Right cardiac atrium (tissue), 5 donors: ENCODE data around the gene C13orf42. TPM values are rescaled to one million over a fixed set of nuclear protein-coding genes. Genes with fewer than 3 reads are reported as not detected.

Source experiments
- ATAC-seq, 2 donors: fragments of 200-7000 bp; cut with Tn5 transposase; one replicate each; pipeline versions ENCODE4 v1.8.0 to v1.9.1; 2020; ENCODE audit warnings: moderate library complexity in 2 of 2, mild to moderate bottlenecking in 1 of 2
- DNase-seq, 3 donors: peaks; one replicate each; pipeline ENCODE4 v3.0.0-alpha.2; 2020
- H3K27ac ChIP-seq: one replicate; pipeline ENCODE4 v1.5.1; 2013; ENCODE audit warnings: mild to moderate bottlenecking, low read length, control low read depth, moderate library complexity
- H3K27me3 ChIP-seq: one replicate; pipeline ENCODE4 v1.6.1; 2013; ENCODE audit not compliant: control insufficient read depth, insufficient read depth
- H3K4me1 ChIP-seq: one replicate; pipeline ENCODE4 v1.6.1; 2013; ENCODE audit warnings: low read length; ENCODE audit not compliant: control insufficient read depth, insufficient read depth
- H3K4me3 ChIP-seq: one replicate; pipeline ENCODE4 v1.5.1; 2013; ENCODE audit warnings: low read length, control low read depth
- H3K9me3 ChIP-seq: one replicate; pipeline ENCODE4 v1.6.1; 2013; ENCODE audit warnings: low read length; ENCODE audit not compliant: control insufficient read depth
- WGBS: extraction: QIAGEN DNeasy Blood & Tissue Kit; methylation state at CpG from one replicate; pipeline ENCODE4 v1.1.7; 2013; 5-methylcytosine and 5-hydroxymethylcytosine counted together
- intact Hi-C, 4 donors: fragments of 100-400 bp; cut with DNase I; formaldehyde crosslinking; loops; one replicate each; pipeline versions ENCODE4 v1.11.0 to v1.14.0; 2022 to 2023
- polyA plus RNA-seq: library from polyadenylated mRNA; stranded (reverse); fragments of 200-250 nt; gene quantifications from one replicate; pipeline ENCODE4 v1.2.3, GENCODE V29; 2013
- total RNA-seq, 4 donors: library from RNA; stranded (reverse); fragmentation: NEBNext Ultra II Directional; extraction: Animal tissue kit (Norgen Biotek cat#: 25700); gene quantifications; one replicate each; pipeline ENCODE4 v1.2.1, GENCODE V29; 2021
- donor health status: healthy with polysubstance abuse.
- donor health status: DM: no; HTN: yes; CAD: no.
- donor health status: DM: no; HTN: no; CAD: no.
- donor health status: DM: no; HTN: yes; CAD: no; lungs with severe emphysema.
- donor health status: DM: yes; HTN: yes; CAD: no.

C13orf42 gene
- total and polyA plus RNA-seq, 5 donors, result not detected

- no peaks in the 10 kb centered on the region for H3K27me3 ChIP-seq
- intact Hi-C loops, result no loop called here
- DNase-seq, result no peak
- H3K9me3 ChIP-seq, result peaks cover 1% of the 10 kb centered on the region
- no peaks in the 10 kb centered on the region for H3K4me1 ChIP-seq
- H3K4me3 ChIP-seq, result no peak overlapping the region
- peak; percentile 36 to 46 for ATAC-seq
- no peak overlapping the region for H3K27ac ChIP-seq
- 84% methylated on average over 4 of the region's 4 CpGs for WGBS
Observed at GRCh38 chr13:51118809-51119431, 7.8 kb upstream of the C13orf42 start.

GRCh38 chr13:51113969-51114368 lies 2.9 kb upstream of the C13orf42 start:
- ATAC-seq (no peak), DNase-seq (no peak)
- Histone ChIP-seq H3K4me1 (no peaks in the 10 kb centered on the region), H3K27ac (no peak overlapping the region), H3K9me3 (peaks cover 1% of the 10 kb centered on the region), H3K4me3 (no peak overlapping the region), H3K27me3 (no peaks in the 10 kb centered on the region)
- intact Hi-C loops, result no loop called here

GRCh38 chr13:51113186-51113881 lies 2.3 kb upstream of the C13orf42 start:
- H3K27me3 ChIP-seq, result no peaks in the 10 kb centered on the region
- H3K27ac ChIP-seq, result no peak overlapping the region
- DNase-seq (no peak), ATAC-seq (no peak)
- no peak overlapping the region for H3K4me3 ChIP-seq
- H3K4me1 ChIP-seq, result no peaks in the 10 kb centered on the region
- WGBS, result 63% methylated on average over 12 of the region's 12 CpGs
- intact Hi-C loops, result no loop called here
- peaks cover 1% of the 10 kb centered on the region for H3K9me3 ChIP-seq

- DNase-seq (no peak), ATAC-seq (no peak)
- intact Hi-C loops, result no loop called here
- no peaks in the 10 kb centered on the region for H3K27me3 ChIP-seq
- no peak overlapping the region for H3K27ac ChIP-seq
- H3K4me3 ChIP-seq, result no peak overlapping the region
- 81% methylated on average over 5 of the region's 5 CpGs for WGBS
- no peaks in the 10 kb centered on the region for H3K9me3 ChIP-seq
- H3K4me1 ChIP-seq, result no peaks in the 10 kb centered on the region
Observed at GRCh38 chr13:51112771-51113170, 1.7 kb upstream of the C13orf42 start.

- WGBS, result 0% methylated on average over 1 of the region's 1 CpG
Observed at GRCh38 chr13:51111997-51112396, 923 bp upstream of the C13orf42 start.

GRCh38 chr13:51107996-51108395 lies 3.1 kb downstream of the C13orf42 start:
- intact Hi-C loops, result no loop called here
- DNase-seq, result no peak

More at GRCh38 chr13:51111997-51112396, 923 bp upstream of the C13orf42 start:
- H3K4me3 ChIP-seq, result no peak overlapping the region
- intact Hi-C loops, result no loop called here
- ATAC-seq (no peak), DNase-seq (no peak)
- no peak overlapping the region for H3K27ac ChIP-seq
- no peaks in the 10 kb centered on the region for H3K27me3 ChIP-seq
- H3K4me1 ChIP-seq, result no peaks in the 10 kb centered on the region
- H3K9me3 ChIP-seq, result no peaks in the 10 kb centered on the region

GRCh38 chr13:51105046-51105445 lies 6.0 kb downstream of the C13orf42 start:
- H3K4me1 ChIP-seq, result peaks cover 1% of the 10 kb centered on the region
- peaks cover 2% of the 10 kb centered on the region for H3K27me3 ChIP-seq
- no peak overlapping the region for H3K27ac ChIP-seq
- no peak overlapping the region for H3K4me3 ChIP-seq
- intact Hi-C loops, result no loop called here
- ATAC-seq, result no peak
- 88% methylated on average over 4 of the region's 4 CpGs for WGBS
- DNase-seq, result no peak
- H3K9me3 ChIP-seq, result no peaks in the 10 kb centered on the region

More at GRCh38 chr13:51107996-51108395, 3.1 kb downstream of the C13orf42 start:
- Histone ChIP-seq H3K4me3 (no peak overlapping the region), H3K27ac (no peak overlapping the region), H3K4me1 (no peaks in the 10 kb centered on the region), H3K9me3 (no peaks in the 10 kb centered on the region), H3K27me3 (peaks cover 2% of the 10 kb centered on the region)
- 89% methylated on average over 4 of the region's 4 CpGs for WGBS
- ATAC-seq, result no peak

GRCh38 chr13:51101636-51102235 lies 9.3 kb downstream of the C13orf42 start:
- intact Hi-C loops, result no loop called here
- H3K9me3 ChIP-seq, result no peaks in the 10 kb centered on the region

GRCh38 chr13:51097353-51098043 lies 13.6 kb downstream of the C13orf42 start:
- 64% methylated on average over 4 of the region's 4 CpGs for WGBS

More at GRCh38 chr13:51101636-51102235, 9.3 kb downstream of the C13orf42 start:
- DNase-seq (no peak), ATAC-seq (no peak)
- peaks cover 3% of the 10 kb centered on the region for H3K4me1 ChIP-seq
- no peak overlapping the region for H3K4me3 ChIP-seq
- WGBS, result 49% methylated on average over 5 of the region's 5 CpGs
- H3K27me3 ChIP-seq, result peaks cover 5% of the 10 kb centered on the region
- no peak overlapping the region for H3K27ac ChIP-seq

GRCh38 chr13:51096131-51096530 lies 14.9 kb downstream of the C13orf42 start:
- Histone ChIP-seq H3K27ac (no peak overlapping the region), H3K4me3 (no peak overlapping the region), H3K9me3 (no peaks in the 10 kb centered on the region), H3K4me1 (peaks cover 2% of the 10 kb centered on the region), H3K27me3 (peaks cover 2% of the 10 kb centered on the region)
- no peak for DNase-seq
- 77% methylated on average over 1 of the region's 1 CpG for WGBS
- intact Hi-C loops, result no loop called here
- no peak for ATAC-seq

More at GRCh38 chr13:51097353-51098043, 13.6 kb downstream of the C13orf42 start:
- DNase-seq, result no peak
- Histone ChIP-seq H3K4me3 (no peak overlapping the region), H3K27me3 (peaks cover 2% of the 10 kb centered on the region), H3K4me1 (peaks cover 3% of the 10 kb centered on the region), H3K27ac (no peak overlapping the region), H3K9me3 (no peaks in the 10 kb centered on the region)
- ATAC-seq, result no peak
- intact Hi-C loops, result no loop called here

- Histone ChIP-seq H3K9me3 (no peaks in the 10 kb centered on the region), H3K27ac (no peak overlapping the region), H3K4me3 (no peak overlapping the region), H3K27me3 (peaks cover 2% of the 10 kb centered on the region), H3K4me1 (peaks cover 2% of the 10 kb centered on the region)
- intact Hi-C loops, result no loop called here
- DNase-seq (no peak), ATAC-seq (no peak)
- WGBS, result 93% methylated on average over 4 of the region's 4 CpGs
Observed at GRCh38 chr13:51093574-51093973, 17.5 kb downstream of the C13orf42 start.
